Inflammatory macrophage treated with lipopolysaccharide for 1 hour (primary cell): Measurements from ENCODE around the gene EVA1C.
"Not testable (repeated sequence)": the region's sequence is repeated elsewhere in the genome, so short reads cannot be mapped to it uniquely, and the experiment has no call there.

Experiments used
- DNase-seq, 2 donors: peaks; one replicate each; pipeline ENCODE4 v3.0.0-alpha.2; 2020 to 2022

EVA1C gene

GRCh38 chr21:32412162-32413014, at the start of gene EVA1C:
TSS of gene EVA1C (plus strand) at chr21:32412706. CDS start at chr21:32412854, 148 bp downstream.
- DNase-seq, result peak; percentile 15 to 25

- DNase-seq, result no peak
These were observed 48.1 kb upstream of the EVA1C start for GRCh38 chr21:32364387-32364786.

GRCh38 chr21:32364796-32365195, 47.7 kb upstream of the EVA1C start:
- no peak for DNase-seq

- DNase-seq, result no peak
These were observed 46.3 kb upstream of the EVA1C start for GRCh38 chr21:32366191-32366590.

- DNase-seq, result no peak
These were observed 45.3 kb upstream of the EVA1C start for GRCh38 chr21:32367158-32367557.

- no peak for DNase-seq
These were observed 44.1 kb upstream of the EVA1C start for GRCh38 chr21:32368386-32368785.

- not testable (repeated sequence) for DNase-seq
These were observed 43.5 kb upstream of the EVA1C start for GRCh38 chr21:32368961-32369360.

- peak; percentile 41 to 43 for DNase-seq
These were observed 41.3 kb upstream of the EVA1C start for GRCh38 chr21:32370998-32371766.

- peak; percentile 84 to 91 for DNase-seq
These were observed 40.6 kb upstream of the EVA1C start for GRCh38 chr21:32371913-32372314.

GRCh38 chr21:32372755-32373154, 39.8 kb upstream of the EVA1C start:
- DNase-seq, result no peak

- DNase-seq, result no peak
These were observed 35.0 kb upstream of the EVA1C start for GRCh38 chr21:32377506-32377905.

- no peak for DNase-seq
These were observed 34.5 kb upstream of the EVA1C start for GRCh38 chr21:32377991-32378390.

GRCh38 chr21:32378956-32379355, 33.5 kb upstream of the EVA1C start:
- DNase-seq, result no peak

GRCh38 chr21:32380940-32381339, 31.6 kb upstream of the EVA1C start:
- no peak for DNase-seq

- no peak for DNase-seq
These were observed 30.9 kb upstream of the EVA1C start for GRCh38 chr21:32381571-32381970.

- DNase-seq, result no peak
These were observed 30.3 kb upstream of the EVA1C start for GRCh38 chr21:32382108-32382644.

GRCh38 chr21:32383812-32384211, 28.7 kb upstream of the EVA1C start:
- DNase-seq, result no peak

GRCh38 chr21:32386195-32386870, 26.2 kb upstream of the EVA1C start:
- no peak for DNase-seq

- no peak for DNase-seq
These were observed 25.4 kb upstream of the EVA1C start for GRCh38 chr21:32387151-32387550.

- no peak for DNase-seq
These were observed 24.2 kb upstream of the EVA1C start for GRCh38 chr21:32388306-32388705.

GRCh38 chr21:32389337-32390015, 23.0 kb upstream of the EVA1C start:
- DNase-seq, result no peak

GRCh38 chr21:32390537-32391224, 21.8 kb upstream of the EVA1C start:
- not testable (repeated sequence) for DNase-seq
